HCT116 (cell line): Measurements from ENCODE around the gene BNC1. TPM values are rescaled to one million over a fixed set of nuclear protein-coding genes. Genes with fewer than 3 reads are reported as not detected.

Experiments used
- ATAC-seq: fragments of 200-7000 bp; cut with Tn5 transposase; 2 replicates; pipeline ENCODE4 v1.9.1; 2020; ENCODE audit warnings: mild to moderate bottlenecking, moderate library complexity
- BruUV-seq: library from RNA; stranded (reverse); fragments of 400-500 nt; replicated peaks from 2 replicates; lab custom pipeline; 2021; lab: Mats Ljungman, UMichigan
- CTCF ChIA-PET: fragments of 300-600 bp; sonication (Branson Sonifier 250); formaldehyde crosslinking; loops from one replicate; lab custom pipeline; 2021; ENCODE audit warnings: antibody characterized with exemption; lab: Charles Lee
- POLR2A ChIA-PET: fragments of 300-600, 350-600 bp; sonication (Branson Sonifier 250); formaldehyde crosslinking; loops from one replicate; lab custom pipeline; 2021; ENCODE audit warnings: antibody characterized with exemption; lab: Charles Lee
- RAD21 ChIA-PET, 2 experiments: fragments of 300-600 bp; sonication (Branson Sonifier 250); formaldehyde crosslinking; loops; one replicate each; lab custom pipeline; 2023; ENCODE audit warnings: low total read pairs in 2 of 2; ENCODE audit not compliant: uncharacterized antibody in 2 of 2, unreplicated experiment in 2 of 2, low non-redundant PET in 1 of 2; lab: Charles Lee
- DNase-seq: peaks from one replicate; pipeline ENCODE4 v3.0.0-alpha.2; 2010; ENCODE audit warnings: low read depth, low spot score
- H2AFZ ChIP-seq: fragments of 200-600 bp; shearing (Covaris generic), sonication (generic); 2 replicates; pipeline ENCODE4 v1.6.1; 2017; ENCODE audit warnings: low read depth, mixed run types, mixed read lengths, antibody characterized with exemption, low read length; ENCODE audit not compliant: poor library complexity, severe bottlenecking
- H3K27ac ChIP-seq: 2 replicates; pipeline ENCODE4 v1.5.1; 2012; ENCODE audit warnings: low read depth, low read length
- H3K27me3 ChIP-seq: fragments of 200-600 bp; sonication (generic); 2 replicates; pipeline ENCODE4 v1.6.1; 2016; ENCODE audit warnings: mixed run types, low read length, mixed read lengths; ENCODE audit not compliant: insufficient read depth
- H3K36me3 ChIP-seq, 2 experiments: fragments of 200-500 bp in 1 of 2; fragments of 200-600 bp in 1 of 2; sonication (Bioruptor generic) in 1 of 2; sonication (generic) in 1 of 2; 2 replicates each; pipeline versions ENCODE4 v1.5.1 to v1.6.1; 2014 to 2016; ENCODE audit warnings: low read length in 2 of 2, inconsistent platforms in 1 of 2, mixed read lengths in 1 of 2, mixed run types in 1 of 2; ENCODE audit not compliant: insufficient read depth in 2 of 2, control insufficient read depth in 1 of 2
- H3K4me1 ChIP-seq, 2 experiments: fragments of 200-600 bp in 1 of 2; sonication (generic) in 1 of 2; 2 replicates each; pipeline versions ENCODE4 v1.5.1 to v1.6.1; 2012 to 2017; ENCODE audit warnings: low read length in 2 of 2, inconsistent platforms in 1 of 2, mild to moderate bottlenecking in 1 of 2, mixed read lengths in 1 of 2, mixed run types in 1 of 2, moderate library complexity in 1 of 2; ENCODE audit not compliant: insufficient read depth in 2 of 2, control insufficient read depth in 1 of 2
- H3K4me2 ChIP-seq: fragments of 200-600 bp; sonication (generic); 2 replicates; pipeline ENCODE4 v1.6.1; 2017; ENCODE audit warnings: mixed run types, low read length, mixed read lengths
- H3K4me3 ChIP-seq, 2 experiments: fragments of 200-600 bp in 1 of 2; sonication (generic) in 1 of 2; replicated peaks in 1 of 2; 2 replicates each; pipeline ENCODE4 v1.5.1; 2011 to 2016; ENCODE audit warnings: low read length in 2 of 2, control low read depth in 1 of 2, low read depth in 1 of 2, mild to moderate bottlenecking in 1 of 2, mixed read lengths in 1 of 2, mixed run types in 1 of 2
- H3K79me2 ChIP-seq: fragments of 200-600 bp; sonication (generic); 2 replicates; pipeline ENCODE4 v1.6.1; 2017; ENCODE audit warnings: mild to moderate bottlenecking, mixed run types, low read length, moderate library complexity, mixed read lengths; ENCODE audit not compliant: insufficient read depth
- H3K9ac ChIP-seq: fragments of 200-600 bp; sonication (generic); 2 replicates; pipeline ENCODE4 v1.6.1; 2016; ENCODE audit warnings: low read length, mixed read lengths
- H3K9me2 ChIP-seq: fragments of 200-600 bp; sonication (generic), shearing (Covaris generic); 2 replicates; pipeline ENCODE4 v1.6.1; 2017; ENCODE audit warnings: mixed run types, mild to moderate bottlenecking, moderate library complexity; ENCODE audit not compliant: insufficient read depth
- H3K9me3 ChIP-seq, 2 experiments: fragments of 200-500 bp in 1 of 2; fragments of 200-600 bp in 1 of 2; sonication (Bioruptor generic) in 1 of 2; sonication (generic) in 1 of 2; 2 replicates each; pipeline ENCODE4 v1.6.1; 2014 to 2017; ENCODE audit warnings: low read length in 2 of 2, mixed read lengths in 2 of 2, inconsistent platforms in 1 of 2, low read depth in 1 of 2, mild to moderate bottlenecking in 1 of 2, mixed run types in 1 of 2, moderate library complexity in 1 of 2; ENCODE audit not compliant: control insufficient read depth in 1 of 2, insufficient read depth in 1 of 2
- H4K20me1 ChIP-seq: fragments of 200-600 bp; sonication (generic), shearing (Covaris generic); 2 replicates; pipeline ENCODE4 v1.6.1; 2017; ENCODE audit warnings: mixed run types, mild to moderate bottlenecking, moderate library complexity; ENCODE audit not compliant: insufficient read depth
- CBX3 ChIP-seq: IDR thresholded peaks from 2 replicates; pipeline ENCODE4 v1.6.1; 2012; ENCODE audit warnings: low read depth
- EZH2 ChIP-seq: fragments of 200-600 bp; sonication (generic); IDR thresholded peaks from 2 replicates; pipeline ENCODE4 v1.6.1; 2017; ENCODE audit warnings: antibody characterized with exemption, mixed run types
- MAX ChIP-seq: IDR thresholded peaks from 2 replicates; pipeline ENCODE4 v1.6.1; 2012
- SP1 ChIP-seq: IDR thresholded peaks from 2 replicates; pipeline ENCODE4 v1.6.1; 2012; ENCODE audit warnings: low read depth
- ZFX ChIP-seq: fragments of 450-650 bp; IDR thresholded peaks from 2 replicates; pipeline ENCODE4 v1.6.1; 2017
- ZNF274 ChIP-seq: fragments of 200-500 bp; sonication (Bioruptor generic); IDR thresholded peaks from 2 replicates; pipeline ENCODE4 v1.6.1; 2014; ENCODE audit warnings: mild to moderate bottlenecking, low read depth, low read length, inconsistent platforms
- intact Hi-C: fragments of 100-400 bp; cut with micrococcal nuclease; formaldehyde crosslinking; loops from 2 replicates; pipeline ENCODE4 v1.10.0; 2022
- total RNA-seq: library from RNA; stranded (reverse); gene quantifications from one replicate; pipeline ENCODE4 v1.2.1, GENCODE V29; 2021; ENCODE audit not compliant: unreplicated experiment
- TF ChIP-seq, protein P1 (sequence below): IDR thresholded peaks from 2 replicates; pipeline ENCODE4 v1.6.1; 2012; ENCODE audit warnings: low read depth
- TF ChIP-seq, protein P2 (sequence below): IDR thresholded peaks from 2 replicates; pipeline ENCODE4 v1.6.1; 2011; ENCODE audit warnings: mild to moderate bottlenecking, low read length, moderate library complexity; ENCODE audit not compliant: insufficient replicate concordance; ENCODE audit errors: extremely low read depth

BNC1 gene
- total RNA-seq, 1 experiment from 2014 or later: not detected

- Histone ChIP-seq H4K20me1 (no peaks in the 10 kb centered on the region), H3K27me3 (no peaks in the 10 kb centered on the region), H3K9me3 (no peaks in the 10 kb centered on the region), H3K9ac (no peak overlapping the region), H3K4me2 (no peak overlapping the region), H3K36me3 (no peaks in the 10 kb centered on the region), H2AFZ (no peak overlapping the region), H3K4me1 (no peaks in the 10 kb centered on the region), H3K27ac (no peak overlapping the region), H3K79me2 (no peaks in the 10 kb centered on the region), H3K9me2 (no peaks in the 10 kb centered on the region), H3K4me3 (no peak overlapping the region)
- no peak for ATAC-seq
- RAD21 ChIA-PET: no interaction called here
- no peak for TF ChIP-seq ZFX
- no peak for TF ChIP-seq ZNF274
- no peak for TF ChIP-seq CBX3
- TF ChIP-seq, protein P1, sequence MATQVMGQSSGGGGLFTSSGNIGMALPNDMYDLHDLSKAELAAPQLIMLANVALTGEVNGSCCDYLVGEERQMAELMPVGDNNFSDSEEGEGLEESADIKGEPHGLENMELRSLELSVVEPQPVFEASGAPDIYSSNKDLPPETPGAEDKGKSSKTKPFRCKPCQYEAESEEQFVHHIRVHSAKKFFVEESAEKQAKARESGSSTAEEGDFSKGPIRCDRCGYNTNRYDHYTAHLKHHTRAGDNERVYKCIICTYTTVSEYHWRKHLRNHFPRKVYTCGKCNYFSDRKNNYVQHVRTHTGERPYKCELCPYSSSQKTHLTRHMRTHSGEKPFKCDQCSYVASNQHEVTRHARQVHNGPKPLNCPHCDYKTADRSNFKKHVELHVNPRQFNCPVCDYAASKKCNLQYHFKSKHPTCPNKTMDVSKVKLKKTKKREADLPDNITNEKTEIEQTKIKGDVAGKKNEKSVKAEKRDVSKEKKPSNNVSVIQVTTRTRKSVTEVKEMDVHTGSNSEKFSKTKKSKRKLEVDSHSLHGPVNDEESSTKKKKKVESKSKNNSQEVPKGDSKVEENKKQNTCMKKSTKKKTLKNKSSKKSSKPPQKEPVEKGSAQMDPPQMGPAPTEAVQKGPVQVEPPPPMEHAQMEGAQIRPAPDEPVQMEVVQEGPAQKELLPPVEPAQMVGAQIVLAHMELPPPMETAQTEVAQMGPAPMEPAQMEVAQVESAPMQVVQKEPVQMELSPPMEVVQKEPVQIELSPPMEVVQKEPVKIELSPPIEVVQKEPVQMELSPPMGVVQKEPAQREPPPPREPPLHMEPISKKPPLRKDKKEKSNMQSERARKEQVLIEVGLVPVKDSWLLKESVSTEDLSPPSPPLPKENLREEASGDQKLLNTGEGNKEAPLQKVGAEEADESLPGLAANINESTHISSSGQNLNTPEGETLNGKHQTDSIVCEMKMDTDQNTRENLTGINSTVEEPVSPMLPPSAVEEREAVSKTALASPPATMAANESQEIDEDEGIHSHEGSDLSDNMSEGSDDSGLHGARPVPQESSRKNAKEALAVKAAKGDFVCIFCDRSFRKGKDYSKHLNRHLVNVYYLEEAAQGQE: no peak
- no peak for TF ChIP-seq EZH2
- TF ChIP-seq, protein P2, sequence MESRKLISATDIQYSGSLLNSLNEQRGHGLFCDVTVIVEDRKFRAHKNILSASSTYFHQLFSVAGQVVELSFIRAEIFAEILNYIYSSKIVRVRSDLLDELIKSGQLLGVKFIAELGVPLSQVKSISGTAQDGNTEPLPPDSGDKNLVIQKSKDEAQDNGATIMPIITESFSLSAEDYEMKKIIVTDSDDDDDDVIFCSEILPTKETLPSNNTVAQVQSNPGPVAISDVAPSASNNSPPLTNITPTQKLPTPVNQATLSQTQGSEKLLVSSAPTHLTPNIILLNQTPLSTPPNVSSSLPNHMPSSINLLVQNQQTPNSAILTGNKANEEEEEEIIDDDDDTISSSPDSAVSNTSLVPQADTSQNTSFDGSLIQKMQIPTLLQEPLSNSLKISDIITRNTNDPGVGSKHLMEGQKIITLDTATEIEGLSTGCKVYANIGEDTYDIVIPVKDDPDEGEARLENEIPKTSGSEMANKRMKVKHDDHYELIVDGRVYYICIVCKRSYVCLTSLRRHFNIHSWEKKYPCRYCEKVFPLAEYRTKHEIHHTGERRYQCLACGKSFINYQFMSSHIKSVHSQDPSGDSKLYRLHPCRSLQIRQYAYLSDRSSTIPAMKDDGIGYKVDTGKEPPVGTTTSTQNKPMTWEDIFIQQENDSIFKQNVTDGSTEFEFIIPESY: no peak
- TF ChIP-seq MAX: no peak
- TF ChIP-seq SP1: no peak
- no TSS peak for BruUV-seq
- intact Hi-C loops: no loop called here
- no peak for DNase-seq
- CTCF ChIA-PET: no interaction called here
- POLR2A ChIA-PET: no interaction called here
Measured at GRCh38 chr15:83318861-83319415, 34.5 kb upstream of the BNC1 start.
